ENCODE results near the gene NTRK2. TPM values are rescaled to one million over a fixed set of nuclear protein-coding genes. Genes with fewer than 3 reads are reported as not detected.

Gene NTRK2
- total RNA-seq, 6 experiments from 2014 or later, result 0.11 to 0.83 (median 0.25) TPM

DNA sequence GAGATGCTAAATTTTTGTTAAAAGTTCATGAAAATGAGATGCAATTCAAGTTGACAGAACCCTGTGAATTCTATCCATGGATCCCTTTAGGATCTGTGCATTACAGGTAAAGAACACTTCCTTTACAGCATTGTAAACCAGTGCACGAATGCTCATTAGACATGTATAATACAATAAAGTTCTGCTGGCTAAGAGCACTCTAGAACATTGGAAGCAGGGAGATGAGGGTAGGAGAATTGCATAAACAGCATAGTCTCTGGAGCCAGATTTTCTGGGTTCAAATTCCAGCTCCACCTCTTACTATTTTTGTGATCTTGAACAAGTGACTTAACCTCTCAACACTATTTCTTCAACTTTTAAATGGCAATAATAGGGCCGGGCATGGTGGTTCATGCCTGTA lies 300.2 kb downstream of the NTRK2 start:
- DNase-seq, result no peak
- Mint-ChIP-seq H3K27me3 (ENCODE audit: insufficient read depth) (peaks cover 2% of the 10 kb centered on the region; the same call in 1 of the 2 replicates), H3K4me3 (no peak overlapping the region), H3K9me3 (peaks cover 31% of the 10 kb centered on the region), H3K4me1 (ENCODE audit: low read depth) (no peaks in the 10 kb centered on the region), H3K27ac (no peak overlapping the region), H3K36me3 (ENCODE audit: low read depth) (no peaks in the 10 kb centered on the region)
- TF ChIP-seq, protein P1, sequence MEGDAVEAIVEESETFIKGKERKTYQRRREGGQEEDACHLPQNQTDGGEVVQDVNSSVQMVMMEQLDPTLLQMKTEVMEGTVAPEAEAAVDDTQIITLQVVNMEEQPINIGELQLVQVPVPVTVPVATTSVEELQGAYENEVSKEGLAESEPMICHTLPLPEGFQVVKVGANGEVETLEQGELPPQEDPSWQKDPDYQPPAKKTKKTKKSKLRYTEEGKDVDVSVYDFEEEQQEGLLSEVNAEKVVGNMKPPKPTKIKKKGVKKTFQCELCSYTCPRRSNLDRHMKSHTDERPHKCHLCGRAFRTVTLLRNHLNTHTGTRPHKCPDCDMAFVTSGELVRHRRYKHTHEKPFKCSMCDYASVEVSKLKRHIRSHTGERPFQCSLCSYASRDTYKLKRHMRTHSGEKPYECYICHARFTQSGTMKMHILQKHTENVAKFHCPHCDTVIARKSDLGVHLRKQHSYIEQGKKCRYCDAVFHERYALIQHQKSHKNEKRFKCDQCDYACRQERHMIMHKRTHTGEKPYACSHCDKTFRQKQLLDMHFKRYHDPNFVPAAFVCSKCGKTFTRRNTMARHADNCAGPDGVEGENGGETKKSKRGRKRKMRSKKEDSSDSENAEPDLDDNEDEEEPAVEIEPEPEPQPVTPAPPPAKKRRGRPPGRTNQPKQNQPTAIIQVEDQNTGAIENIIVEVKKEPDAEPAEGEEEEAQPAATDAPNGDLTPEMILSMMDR (IDR thresholded peaks at IDR 0.05), result no peak

GRCh38 chr9:84970432-84970831 lies 300.9 kb downstream of the NTRK2 start:
- H3K4me1 Mint-ChIP-seq (ENCODE audit: low read depth), result no peaks in the 10 kb centered on the region
- TF ChIP-seq, protein P1 (IDR thresholded peaks at IDR 0.05), result no peak
- no peak overlapping the region for H3K4me3 Mint-ChIP-seq
- no peak overlapping the region for H3K27ac Mint-ChIP-seq
- H3K9me3 Mint-ChIP-seq, result peaks cover 34% of the 10 kb centered on the region
- peaks cover 2% of the 10 kb centered on the region; the same call in 1 of the 2 replicates for H3K27me3 Mint-ChIP-seq (ENCODE audit: insufficient read depth)
- DNase-seq, result no peak
- no peaks in the 10 kb centered on the region for H3K36me3 Mint-ChIP-seq (ENCODE audit: low read depth)

DNA sequence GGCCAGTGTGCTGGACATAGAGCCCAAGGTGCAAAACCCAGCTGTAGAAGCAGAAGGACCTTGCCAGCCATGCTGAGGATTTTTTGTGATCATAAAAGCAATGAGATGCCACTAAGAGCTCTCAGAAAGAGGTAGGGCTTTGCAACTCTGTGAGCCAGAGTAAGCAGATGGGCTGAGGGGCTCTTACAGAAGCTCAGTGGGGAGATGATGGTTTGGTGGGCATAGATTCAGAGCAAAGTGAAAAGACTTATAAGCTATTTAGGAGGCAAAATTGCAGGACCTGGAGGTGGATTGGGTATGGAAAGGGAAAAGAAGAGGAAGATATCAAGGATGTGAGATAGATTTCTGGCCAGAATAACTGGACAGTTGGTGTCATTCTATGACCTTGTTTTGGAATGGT lies 302.0 kb downstream of the NTRK2 start:
- Mint-ChIP-seq H3K9me3 (peaks cover 28% of the 10 kb centered on the region; the same call in 1 of the 2 replicates), H3K4me3 (no peak overlapping the region), H3K4me1 (ENCODE audit: low read depth) (no peaks in the 10 kb centered on the region), H3K27ac (no peak overlapping the region), H3K27me3 (ENCODE audit: insufficient read depth) (peaks cover 2% of the 10 kb centered on the region; the same call in 1 of the 2 replicates), H3K36me3 (ENCODE audit: low read depth) (no peaks in the 10 kb centered on the region)
- TF ChIP-seq, protein P1 (IDR thresholded peaks at IDR 0.05), result no peak
- DNase-seq, result no peak

GRCh38 chr9:84974258-84974657 lies 304.7 kb downstream of the NTRK2 start:
- Mint-ChIP-seq H3K4me1 (ENCODE audit: low read depth) (no peaks in the 10 kb centered on the region), H3K9me3 (peaks cover 24% of the 10 kb centered on the region; the same call in 1 of the 2 replicates), H3K4me3 (no peak overlapping the region), H3K27ac (no peak overlapping the region), H3K36me3 (ENCODE audit: low read depth) (no peaks in the 10 kb centered on the region), H3K27me3 (ENCODE audit: insufficient read depth) (peaks cover 2% of the 10 kb centered on the region; the same call in 1 of the 2 replicates)
- DNase-seq, result no peak
- TF ChIP-seq, protein P1 (IDR thresholded peaks at IDR 0.05), result no peak

DNA sequence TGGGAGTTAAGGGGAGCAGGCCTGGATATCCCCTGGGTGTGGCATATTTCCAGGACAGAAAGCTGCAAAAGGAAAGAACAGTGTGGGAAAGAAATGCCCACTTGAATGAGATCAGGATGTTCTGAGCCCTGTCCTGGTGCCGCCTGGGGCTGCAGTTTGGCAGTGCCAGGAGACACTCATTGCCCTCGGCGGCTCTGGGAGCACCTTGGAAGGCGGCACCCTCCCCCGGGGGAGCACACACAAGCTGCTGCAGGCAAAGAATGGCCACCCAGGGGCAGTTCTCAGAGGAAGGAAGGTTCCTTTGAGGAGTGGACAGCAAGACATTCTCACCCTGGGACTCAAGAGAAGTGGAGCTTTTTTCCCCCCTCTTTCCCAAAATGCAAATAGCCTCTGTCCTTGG lies 305.3 kb downstream of the NTRK2 start:
- Mint-ChIP-seq H3K4me1 (ENCODE audit: low read depth) (no peaks in the 10 kb centered on the region), H3K4me3 (no peak overlapping the region), H3K27ac (no peak overlapping the region), H3K9me3 (peaks cover 24% of the 10 kb centered on the region; the same call in 1 of the 2 replicates), H3K36me3 (ENCODE audit: low read depth) (no peaks in the 10 kb centered on the region), H3K27me3 (ENCODE audit: insufficient read depth) (peaks cover 2% of the 10 kb centered on the region; the same call in 1 of the 2 replicates)
- TF ChIP-seq, protein P1 (IDR thresholded peaks at IDR 0.05), result no peak
- DNase-seq, result no peak

- no peaks in the 10 kb centered on the region for H3K36me3 Mint-ChIP-seq (ENCODE audit: low read depth)
- H3K27me3 Mint-ChIP-seq (ENCODE audit: insufficient read depth), result peaks cover 2% of the 10 kb centered on the region; the same call in 1 of the 2 replicates
- no peaks in the 10 kb centered on the region for H3K4me1 Mint-ChIP-seq (ENCODE audit: low read depth)
- no peak for DNase-seq
- H3K4me3 Mint-ChIP-seq, result no peak overlapping the region
- H3K27ac Mint-ChIP-seq, result no peak overlapping the region
- TF ChIP-seq, protein P1 (IDR thresholded peaks at IDR 0.05), result no peak
- peaks cover 26% of the 10 kb centered on the region for H3K9me3 Mint-ChIP-seq
Measured at GRCh38 chr9:84975926-84976325, 306.4 kb downstream of the NTRK2 start.

Data from HFFc6 (cell line).